DND-41 (cell line): ENCODE data around the gene KCNQ5.

Experiments
- CTCF ChIP-seq: IDR thresholded peaks from 2 replicates; pipeline ENCODE4 v1.5.1; 2012; ENCODE audit warnings: borderline replicate concordance, low read length, moderate library complexity, mild to moderate bottlenecking; ENCODE audit not compliant: poor library complexity, severe bottlenecking; ENCODE audit errors: extremely low read depth
- EZH2 ChIP-seq: IDR thresholded peaks from 3 replicates; pipeline ENCODE4 v1.6.1; 2012; ENCODE audit warnings: borderline replicate concordance, low read depth, mild to moderate bottlenecking, moderate library complexity, low read length, inconsistent platforms; ENCODE audit not compliant: severe bottlenecking

DNA sequence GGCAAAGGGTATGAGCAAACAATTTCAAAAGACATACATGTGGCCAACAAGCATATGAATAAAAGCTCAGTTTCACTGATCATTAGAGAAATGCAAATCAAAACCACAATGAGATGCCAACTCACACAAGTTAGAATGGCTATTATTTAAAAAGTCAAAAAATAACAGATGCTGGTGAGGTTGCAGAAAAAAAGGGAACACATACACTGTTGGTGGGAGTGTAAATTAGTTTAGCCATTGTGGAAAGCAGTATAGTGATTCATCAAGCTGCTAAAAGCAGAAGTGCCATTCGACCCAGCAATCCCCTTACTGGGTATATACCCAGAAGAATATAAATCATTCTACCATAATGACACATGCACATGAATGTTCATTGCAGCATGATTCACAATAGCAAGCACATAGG, 610.1 kb downstream of the KCNQ5 start:
- TF ChIP-seq CTCF (no peak), EZH2 (no peak)
